ENCODE data around the gene ANKIB1. TPM values are rescaled to one million over a fixed set of nuclear protein-coding genes. Genes with fewer than 3 reads are reported as not detected.

Gene ANKIB1
- polyA plus RNA-seq, 1 of the 3 experiments (the other 2 are of a cell fraction): 24.6 TPM

- Histone ChIP-seq H3K9me2 (no peaks in the 10 kb centered on the region), H3K36me3 (replicated peaks in 1 of 2; ENCODE audit: control insufficient read depth in 1 of 2, insufficient read depth in 2 of 2, low read length in 1 of 2) (peaks cover 41 to 58% of the 10 kb centered on the region in 2 experiments), H3K9me3 (no peaks in the 10 kb centered on the region), H3F3A (replicated peaks; ENCODE audit: insufficient read depth) (peaks cover 18% of the 10 kb centered on the region), H3K79me2 (ENCODE audit: insufficient read depth) (peaks cover 61% of the 10 kb centered on the region), H3K9ac (no peak overlapping the region), H3K27ac (ENCODE audit: low read depth in 2 of 2, low read length in 1 of 2) (no peak overlapping the region), H3K4me1 (ENCODE audit: control insufficient read depth in 1 of 2, insufficient read depth in 2 of 2, low read depth in 1 of 2, low read length in 1 of 2) (peaks cover 11 to 21% of the 10 kb centered on the region in 2 experiments; a peak in 3 of 4 replicates), H3K4me3 (ENCODE audit: low read depth in 2 of 2, low read length in 1 of 2) (no peak overlapping the region), H2AFZ (ENCODE audit: low read depth) (no peak overlapping the region), H3K4me2 (no peak overlapping the region), H3K27me3 (ENCODE audit: insufficient read depth) (no peaks in the 10 kb centered on the region), H4K20me1 (ENCODE audit: insufficient read depth) (peaks cover 11% of the 10 kb centered on the region)
- ChIA-PET CTCF (interaction anchor here (0.8 to 3.2 kb wide), 4 partner anchors 97 to 362 kb away, joined by 3 to 15 read pairs (median 4); partner anchors contain the start of gene GATAD1), POLR2A (no interaction called here)
- 96% methylated on average over 6 of the region's 6 CpGs for WGBS (ENCODE audit: low lambda C conversion rate)
- no peak for DNase-seq
- no peak for TF ChIP-seq CTCF (IDR thresholded peaks at IDR 0.05)
- no peak for TF ChIP-seq NRF1 (IDR thresholded peaks at IDR 0.05; ENCODE audit: low read depth, low read length)
- no peak for TF ChIP-seq SIN3A (IDR thresholded peaks at IDR 0.05; ENCODE audit: borderline replicate concordance, low read depth, low read length)
- TF ChIP-seq TAF1 (IDR thresholded peaks at IDR 0.05; ENCODE audit: borderline replicate concordance, low read depth, low read length): no peak
- TF ChIP-seq RCOR1 (IDR thresholded peaks at IDR 0.05; ENCODE audit: low read length): no peak
- TF ChIP-seq ZBTB33 (IDR thresholded peaks at IDR 0.05; ENCODE audit: borderline replicate concordance, low read depth): no peak
- TF ChIP-seq TCF12 (IDR thresholded peaks at IDR 0.05): no peak
- TF ChIP-seq FOXM1 (IDR thresholded peaks at IDR 0.05; ENCODE audit: low read depth): no peak
- no peak for TF ChIP-seq MAX (IDR thresholded peaks at IDR 0.05; ENCODE audit: low read depth)
- no peak for TF ChIP-seq POLR2AphosphoS5 (IDR thresholded peaks at IDR 0.05; ENCODE audit: low read depth, low read length)
- TF ChIP-seq GATA2 (CRISPR knock-in tag; IDR thresholded peaks at IDR 0.05): no peak
- TF ChIP-seq SMC3 (IDR thresholded peaks at IDR 0.05; ENCODE audit: low read depth, low read length): no peak
- TF ChIP-seq USF2 (IDR thresholded peaks at IDR 0.05; ENCODE audit: borderline replicate concordance, low read depth, low read length): no peak
These were observed 2.8 kb upstream of the ANKIB1 start for GRCh38 chr7:92242972-92243371.
